Breast epithelium (tissue), 4 donors: ENCODE measurements around the gene HNF4A. TPM values are rescaled to one million over a fixed set of nuclear protein-coding genes. Genes with fewer than 3 reads are reported as not detected.

ENCODE experiments used
- DNase-seq, 2 donors: peaks; one replicate each; pipeline ENCODE4 v3.0.0-alpha.2; 2019; ENCODE audit warnings: low spot score in 2 of 2
- H3K27ac ChIP-seq, 2 donors: fragments of 200-600 bp; sonication (generic) in 1 of 2; one replicate each; pipeline ENCODE4 v1.5.1; 2016 to 2019; ENCODE audit warnings: mild to moderate bottlenecking in 1 of 2
- H3K27me3 ChIP-seq, 2 donors: fragments of 200-600 bp; sonication (generic) in 1 of 2; one replicate each; pipeline versions ENCODE4 v1.5.1 to v1.6.0; 2017 to 2019; ENCODE audit warnings: control low read depth in 1 of 2, mild to moderate bottlenecking in 1 of 2
- H3K36me3 ChIP-seq: fragments of 200-600 bp; one replicate; pipeline ENCODE4 v1.5.1; 2019
- H3K4me1 ChIP-seq, 2 donors: fragments of 200-600 bp; sonication (generic); one replicate each; pipeline ENCODE4 v1.5.1; 2016 to 2019; ENCODE audit warnings: control low read depth in 1 of 2
- H3K4me3 ChIP-seq, 3 donors: fragments of 200-600 bp; sonication (generic); 1 replicate in 2 of 3; 2 replicates in 1 of 3; pipeline ENCODE4 v1.5.1; 2016 to 2019; ENCODE audit warnings: mild to moderate bottlenecking in 3 of 3, moderate library complexity in 2 of 3
- H3K9me3 ChIP-seq, 2 donors: fragments of 200-600 bp; sonication (generic) in 1 of 2; one replicate each; pipeline ENCODE4 v1.5.1; 2016 to 2019; ENCODE audit warnings: control low read depth in 1 of 2
- POLR2A ChIP-seq: fragments of 450-650 bp; IDR thresholded peaks from one replicate; pipeline ENCODE4 v1.6.1; 2016; ENCODE audit warnings: antibody characterized with exemption, mild to moderate bottlenecking, moderate library complexity
- POLR2AphosphoS5 ChIP-seq, 3 donors: sonication (generic); formaldehyde crosslinking; IDR thresholded peaks; one replicate each; pipeline ENCODE4 v1.6.1; 2017; ENCODE audit warnings: antibody characterized with exemption in 3 of 3
- intact Hi-C: fragments of 100-400 bp; cut with DNase I; formaldehyde crosslinking; loops from one replicate; pipeline ENCODE4 v1.15.1; 2023; ENCODE audit warnings: low total_unique reads
- total RNA-seq, 3 donors: library from RNA; depleted of rRNA; stranded (reverse); fragments of >200 nt; gene quantifications; one replicate each; pipeline ENCODE4 v1.1.0, GENCODE V29; 2016
- TF ChIP-seq, protein P1 (sequence below), 3 donors: fragments of 450-650 bp; IDR thresholded peaks; one replicate each; pipeline ENCODE4 v1.5.1; 2016 to 2017; ENCODE audit warnings: antibody characterized with exemption in 3 of 3, mild to moderate bottlenecking in 3 of 3, moderate library complexity in 3 of 3

Gene HNF4A
- total RNA-seq, 3 donors from 2014 or later, result 1.6 TPM; not detected in 2

GRCh38 chr20:44370639-44371218 is 15.2 kb downstream of the HNF4A start:
- Histone ChIP-seq H3K27me3 (no peaks in the 10 kb centered on the region), H3K4me1 (no peaks in the 10 kb centered on the region), H3K36me3 (no peaks in the 10 kb centered on the region), H3K27ac (no peak overlapping the region), H3K4me3 (no peak overlapping the region), H3K9me3 (no peaks in the 10 kb centered on the region)
- no peak for DNase-seq
- TF ChIP-seq, protein P1, sequence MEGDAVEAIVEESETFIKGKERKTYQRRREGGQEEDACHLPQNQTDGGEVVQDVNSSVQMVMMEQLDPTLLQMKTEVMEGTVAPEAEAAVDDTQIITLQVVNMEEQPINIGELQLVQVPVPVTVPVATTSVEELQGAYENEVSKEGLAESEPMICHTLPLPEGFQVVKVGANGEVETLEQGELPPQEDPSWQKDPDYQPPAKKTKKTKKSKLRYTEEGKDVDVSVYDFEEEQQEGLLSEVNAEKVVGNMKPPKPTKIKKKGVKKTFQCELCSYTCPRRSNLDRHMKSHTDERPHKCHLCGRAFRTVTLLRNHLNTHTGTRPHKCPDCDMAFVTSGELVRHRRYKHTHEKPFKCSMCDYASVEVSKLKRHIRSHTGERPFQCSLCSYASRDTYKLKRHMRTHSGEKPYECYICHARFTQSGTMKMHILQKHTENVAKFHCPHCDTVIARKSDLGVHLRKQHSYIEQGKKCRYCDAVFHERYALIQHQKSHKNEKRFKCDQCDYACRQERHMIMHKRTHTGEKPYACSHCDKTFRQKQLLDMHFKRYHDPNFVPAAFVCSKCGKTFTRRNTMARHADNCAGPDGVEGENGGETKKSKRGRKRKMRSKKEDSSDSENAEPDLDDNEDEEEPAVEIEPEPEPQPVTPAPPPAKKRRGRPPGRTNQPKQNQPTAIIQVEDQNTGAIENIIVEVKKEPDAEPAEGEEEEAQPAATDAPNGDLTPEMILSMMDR (IDR thresholded peaks at IDR 0.05), result no peak
- TF ChIP-seq POLR2A (no peak), POLR2AphosphoS5 (IDR thresholded peaks at IDR 0.05) (no peak)
- intact Hi-C loops, result no loop called here

DNA sequence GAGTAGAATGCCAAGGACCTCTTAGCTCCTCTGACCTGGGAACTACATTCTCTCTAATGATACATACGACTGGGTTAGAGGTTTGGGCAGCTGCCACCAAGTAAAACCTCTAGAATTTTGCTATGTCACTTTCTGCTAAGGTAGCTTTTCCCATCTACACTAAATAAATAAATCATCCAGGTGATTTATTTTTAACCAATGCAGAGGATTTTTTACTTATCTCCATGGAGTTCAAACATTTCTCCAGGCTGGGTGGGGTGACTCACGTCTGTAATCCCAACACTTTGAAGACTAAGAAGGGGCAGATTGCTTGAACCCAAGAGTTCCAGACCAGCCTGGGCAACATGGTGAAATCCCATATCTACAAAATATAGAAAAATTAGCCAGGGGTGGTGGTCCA is 27.1 kb downstream of the HNF4A start:
- no peaks in the 10 kb centered on the region for H3K36me3 ChIP-seq
- H3K4me1 ChIP-seq, result no peaks in the 10 kb centered on the region
- peaks cover 0 to 4% of the 10 kb centered on the region in 2 donors for H3K27me3 ChIP-seq
- no peak overlapping the region for H3K4me3 ChIP-seq
- intact Hi-C loops, result no loop called here
- no peak for DNase-seq
- H3K9me3 ChIP-seq, result no peaks in the 10 kb centered on the region
- TF ChIP-seq POLR2AphosphoS5 (IDR thresholded peaks at IDR 0.05), result no peak
- TF ChIP-seq POLR2A, result no peak
- TF ChIP-seq, protein P1 (IDR thresholded peaks at IDR 0.05), result no peak
- H3K27ac ChIP-seq, result no peak overlapping the region

DNA sequence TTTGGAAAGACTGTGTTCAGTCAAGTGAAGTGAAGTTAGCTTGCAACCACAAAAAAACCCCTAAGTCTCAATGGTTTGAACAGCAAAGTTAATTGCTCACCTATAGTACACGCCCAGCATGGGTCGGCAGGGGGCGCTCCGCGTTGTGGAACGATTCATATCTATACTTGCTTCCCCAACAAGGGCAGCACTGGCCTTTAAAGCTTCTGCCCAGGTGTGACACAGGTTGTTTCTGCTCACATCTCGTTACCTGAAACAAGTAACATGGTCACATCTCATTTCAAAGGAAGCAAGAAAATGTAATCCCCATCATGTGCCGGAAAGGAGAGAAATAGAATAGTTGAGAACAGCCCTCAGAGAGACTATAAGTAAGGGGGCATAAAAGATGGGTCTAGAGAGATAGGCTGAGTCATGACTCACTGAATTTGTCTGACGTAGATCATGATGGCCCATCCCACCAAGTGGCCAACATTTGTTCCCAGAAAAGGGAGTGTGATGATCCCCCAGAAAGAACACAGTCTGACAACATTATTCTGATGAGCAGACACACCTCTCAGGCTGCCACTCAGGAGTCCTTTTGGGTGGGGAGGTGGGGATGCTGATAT is 29.0 kb downstream of the HNF4A start:
- intact Hi-C loops, result loop anchor here (5.0 kb wide), 1 partner anchor 228 kb away; no protein-coding TSS in a partner anchor

DNA sequence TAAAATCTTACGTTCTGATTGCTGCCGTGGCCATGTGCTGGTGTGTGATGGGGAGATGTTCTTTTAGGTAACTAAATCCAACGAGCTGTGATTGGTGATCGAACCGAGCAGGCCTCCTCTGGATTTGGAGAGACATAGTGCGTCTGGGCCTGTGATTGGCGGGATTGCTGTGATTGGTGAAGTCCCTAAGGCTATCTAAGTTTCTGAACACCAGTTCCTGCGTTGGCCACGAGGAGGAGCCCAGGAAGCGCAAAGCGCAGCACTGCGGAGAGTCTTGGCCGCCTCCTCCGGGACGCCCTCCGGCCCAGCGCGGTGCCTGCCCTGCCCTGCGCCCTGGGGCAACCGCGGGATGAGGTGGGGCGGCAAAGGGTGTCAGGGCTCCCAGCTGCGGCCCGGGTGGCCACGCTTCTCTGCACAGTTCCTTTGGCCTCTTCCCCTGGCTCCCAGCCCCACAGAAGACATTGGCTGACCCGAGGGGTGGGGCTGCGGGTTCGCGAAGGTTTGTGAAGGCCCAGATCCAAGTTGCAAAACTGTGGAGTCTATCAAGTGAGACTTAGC is 33.0 kb downstream of the HNF4A start:
- no peaks in the 10 kb centered on the region for H3K36me3 ChIP-seq
- TF ChIP-seq, protein P1 (IDR thresholded peaks at IDR 0.05), result peak in 2 of 3 donors; percentile 42 to 70
- TF ChIP-seq POLR2AphosphoS5 (IDR thresholded peaks at IDR 0.05), result peak in 1 of 3 donors; percentile 21
- no peak for TF ChIP-seq POLR2A
- H3K27me3 ChIP-seq, result peaks cover 0 to 18% of the 10 kb centered on the region in 2 donors
- intact Hi-C loops, result loop anchor here (5.0 kb wide), 1 partner anchor 224 kb away; no protein-coding TSS in a partner anchor
- H3K4me1 ChIP-seq, result peaks cover 0 to 6% of the 10 kb centered on the region in 2 donors
- DNase-seq, result no peak
- peak overlapping the region in 1 of 3 donors; percentile 29 for H3K4me3 ChIP-seq
- no peak overlapping the region for H3K27ac ChIP-seq
- H3K9me3 ChIP-seq, result no peaks in the 10 kb centered on the region

More for the DNA sequence above, 29.0 kb downstream of the HNF4A start:
- Histone ChIP-seq H3K27me3 (peaks cover 0 to 18% of the 10 kb centered on the region in 2 donors), H3K9me3 (no peaks in the 10 kb centered on the region), H3K27ac (no peak overlapping the region), H3K4me3 (no peak overlapping the region), H3K4me1 (peaks cover 0 to 6% of the 10 kb centered on the region in 2 donors), H3K36me3 (no peaks in the 10 kb centered on the region)
- peak; percentile 72 to 80 for DNase-seq
- TF ChIP-seq POLR2A, result no peak
- TF ChIP-seq, protein P1 (IDR thresholded peaks at IDR 0.05), result peak; percentile 63 to 75 (median 68)
- TF ChIP-seq POLR2AphosphoS5 (IDR thresholded peaks at IDR 0.05), result no peak

- TF ChIP-seq POLR2AphosphoS5 (IDR thresholded peaks at IDR 0.05), result no peak
- TF ChIP-seq, protein P1 (IDR thresholded peaks at IDR 0.05), result no peak
- no peak for TF ChIP-seq POLR2A
- peaks cover 0 to 18% of the 10 kb centered on the region in 2 donors for H3K27me3 ChIP-seq
- H3K27ac ChIP-seq, result no peak overlapping the region
- H3K4me3 ChIP-seq, result no peak overlapping the region
- peaks cover 0 to 6% of the 10 kb centered on the region in 2 donors for H3K4me1 ChIP-seq
- H3K36me3 ChIP-seq, result no peaks in the 10 kb centered on the region
- intact Hi-C loops, result loop anchor here (5.0 kb wide), 1 partner anchor 222 kb away; no protein-coding TSS in a partner anchor
- H3K9me3 ChIP-seq, result no peaks in the 10 kb centered on the region
- DNase-seq, result no peak
Measured at GRCh38 chr20:44389871-44390270, 34.4 kb downstream of the HNF4A start.
